HG02938 (cell line): ENCODE measurements around the gene TAF1B.
"Not testable (repeated sequence)": the region's sequence is repeated elsewhere in the genome, so short reads cannot be mapped to it uniquely, and the experiment has no call there.

Source experiments
- ATAC-seq: cut with Tn5 transposase; IDR thresholded peaks from one replicate; pipeline ENCODE4 v1.9.1; 2021; ENCODE audit warnings: mild to moderate bottlenecking, moderate library complexity; ENCODE audit not compliant: unreplicated experiment

TAF1B gene

GRCh38 chr2:9879455-9880194 lies 36.4 kb downstream of the TAF1B start:
- no peak for ATAC-seq

GRCh38 chr2:9883897-9884296 lies 40.6 kb downstream of the TAF1B start:
- no peak for ATAC-seq

GRCh38 chr2:9884436-9884835 lies 41.2 kb downstream of the TAF1B start:
- no peak for ATAC-seq

GRCh38 chr2:9885036-9885684 lies 41.9 kb downstream of the TAF1B start:
- no peak for ATAC-seq

GRCh38 chr2:9887513-9887912 lies 44.2 kb downstream of the TAF1B start:
- no peak for ATAC-seq

GRCh38 chr2:9889812-9890261 lies 46.6 kb downstream of the TAF1B start:
- no peak for ATAC-seq

GRCh38 chr2:9892236-9892635 lies 49.0 kb downstream of the TAF1B start:
- no peak for ATAC-seq

GRCh38 chr2:9895669-9896590 lies 52.7 kb downstream of the TAF1B start:
- no peak for ATAC-seq

- no peak for ATAC-seq
Observed at GRCh38 chr2:9897331-9897737, 54.1 kb downstream of the TAF1B start.

- no peak for ATAC-seq
Observed at GRCh38 chr2:9897846-9898245, 54.6 kb downstream of the TAF1B start.

GRCh38 chr2:9905413-9905812 lies 62.1 kb downstream of the TAF1B start:
- ATAC-seq: no peak

- no peak for ATAC-seq
Observed at GRCh38 chr2:9907402-9907801, 64.1 kb downstream of the TAF1B start.

GRCh38 chr2:9908639-9909038 lies 65.4 kb downstream of the TAF1B start:
- ATAC-seq: no peak

GRCh38 chr2:9909106-9909505 lies 65.8 kb downstream of the TAF1B start:
- no peak for ATAC-seq

GRCh38 chr2:9910699-9911098 lies 67.4 kb downstream of the TAF1B start:
- no peak for ATAC-seq

GRCh38 chr2:9912468-9912867 lies 69.2 kb downstream of the TAF1B start:
- no peak for ATAC-seq

GRCh38 chr2:9914384-9915065 lies 71.3 kb downstream of the TAF1B start:
- ATAC-seq: peak; percentile 97

- ATAC-seq: no peak
Observed at GRCh38 chr2:9918275-9918674, 75.0 kb downstream of the TAF1B start.

- ATAC-seq: no peak
Observed at GRCh38 chr2:9919512-9919911, 76.2 kb downstream of the TAF1B start.

GRCh38 chr2:9927020-9927419 lies 83.7 kb downstream of the TAF1B start:
- ATAC-seq: not testable (repeated sequence)

GRCh38 chr2:9937258-9937657 lies 94.0 kb downstream of the TAF1B start:
- ATAC-seq: no peak
